NCI-H1436 treated with DMSO at 0.1 percent for 48 hours (cell line): Measurements from ENCODE around the gene DGKB.

ENCODE experiments used
- DNase-seq: peaks from one replicate; lab custom pipeline; 2025; lab: John Stamatoyannopoulos, UW

DGKB gene

GRCh38 chr7:14902589-14903067 lies at the start of gene DGKB:
TSS of gene DGKB (minus strand) at chr7:14902751.
- no peak for DNase-seq

DNA sequence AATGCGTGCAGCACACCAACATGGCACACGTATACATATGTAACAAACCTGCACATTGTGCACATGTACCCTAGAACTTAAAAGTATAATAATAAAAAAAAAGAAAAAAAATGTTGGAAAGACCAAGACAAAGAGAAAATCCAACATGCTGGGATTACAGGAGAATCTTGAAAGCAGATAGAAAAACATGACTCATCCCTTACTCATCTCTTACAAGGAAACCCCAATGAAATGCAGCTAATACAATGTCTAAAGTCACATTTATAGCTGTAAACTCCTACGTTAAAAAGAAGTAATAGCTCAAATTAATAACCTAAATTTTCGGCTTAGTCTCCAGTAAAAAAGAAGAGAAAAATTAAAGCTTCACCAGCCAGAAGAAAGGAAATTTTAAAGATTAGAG lies 47.5 kb upstream of the DGKB start:
- DNase-seq, result no peak

- no peak for DNase-seq
Observed at GRCh38 chr7:14938181-14938580, 35.6 kb upstream of the DGKB start.

DNA sequence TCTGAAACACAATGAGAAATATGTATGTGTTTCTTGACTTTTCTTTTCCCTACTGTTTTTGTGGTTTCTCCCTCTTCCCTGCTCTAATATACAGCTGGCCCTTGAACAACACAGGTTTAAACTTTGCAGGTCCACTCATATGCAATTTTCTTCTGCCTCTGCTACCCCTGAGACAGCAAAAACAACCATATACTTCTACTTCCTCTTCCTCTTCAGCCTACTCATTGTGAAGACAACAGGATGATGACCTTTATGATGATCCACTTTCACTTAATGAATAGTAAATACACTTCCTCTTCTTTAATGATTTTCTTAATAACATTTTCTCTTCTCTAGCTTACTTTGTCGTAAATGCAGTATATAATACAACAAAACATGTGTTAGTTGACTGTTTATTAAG lies 35.0 kb upstream of the DGKB start:
- no peak for DNase-seq

- no peak for DNase-seq
Observed at GRCh38 chr7:14936554-14936953, 34.0 kb upstream of the DGKB start.

GRCh38 chr7:14934839-14935238 lies 32.3 kb upstream of the DGKB start:
- peak; percentile 33 for DNase-seq

GRCh38 chr7:14931511-14932215 lies 29.1 kb upstream of the DGKB start:
- DNase-seq, result no peak

- no peak for DNase-seq
Observed at GRCh38 chr7:14924398-14924797, 21.8 kb upstream of the DGKB start.

DNA sequence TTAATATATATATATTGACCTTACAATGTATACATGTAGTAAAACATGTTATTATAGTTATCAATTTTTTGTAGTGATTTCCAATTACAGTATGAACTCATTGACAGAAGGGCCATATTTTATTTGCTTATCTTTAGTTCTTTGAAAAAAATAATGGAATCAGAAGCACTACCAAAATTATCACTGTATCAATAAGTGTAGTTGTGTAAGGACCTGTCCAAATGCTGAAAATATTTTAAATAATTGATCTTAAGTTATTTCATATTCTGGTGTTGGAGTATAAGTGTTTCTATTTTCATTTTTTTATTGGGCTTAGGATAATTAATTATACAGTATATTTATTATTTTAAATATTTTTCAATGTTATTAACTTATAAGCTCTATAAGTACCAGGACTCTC lies 8.5 kb upstream of the DGKB start:
- no peak for DNase-seq

- no peak for DNase-seq
Observed at GRCh38 chr7:14908697-14909096, 6.1 kb upstream of the DGKB start.

GRCh38 chr7:14905764-14906163 lies 3.2 kb upstream of the DGKB start:
- no peak for DNase-seq

GRCh38 chr7:14900051-14900450 lies 2.5 kb downstream of the DGKB start:
- no peak for DNase-seq

- no peak for DNase-seq
Observed at GRCh38 chr7:14899030-14899429, 3.5 kb downstream of the DGKB start.

GRCh38 chr7:14896461-14896860 lies 6.1 kb downstream of the DGKB start:
- no peak for DNase-seq

GRCh38 chr7:14894826-14895225 lies 7.7 kb downstream of the DGKB start:
- no peak for DNase-seq

GRCh38 chr7:14892961-14893360 lies 9.6 kb downstream of the DGKB start:
- no peak for DNase-seq

- no peak for DNase-seq
Observed at GRCh38 chr7:14891289-14891688, 11.3 kb downstream of the DGKB start.

DNA sequence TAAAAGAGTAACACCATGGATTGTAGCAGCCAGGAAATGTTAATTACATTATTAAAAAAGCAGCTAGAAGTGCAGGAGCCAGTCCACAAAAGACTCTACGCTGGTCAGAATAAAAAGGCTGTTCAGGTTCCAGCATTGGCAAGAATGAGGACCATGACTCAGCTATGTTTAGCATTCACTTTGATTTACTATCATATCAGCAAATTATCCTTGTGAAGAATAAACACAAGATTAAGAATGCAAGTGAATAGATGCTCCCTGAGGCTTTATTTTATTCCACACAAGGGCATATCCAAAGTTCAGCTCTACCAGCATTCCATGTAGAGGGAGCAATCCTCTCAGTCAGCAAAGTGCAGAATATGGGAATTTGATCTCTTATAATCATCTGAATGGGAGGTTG lies 13.6 kb downstream of the DGKB start:
- no peak for DNase-seq

DNA sequence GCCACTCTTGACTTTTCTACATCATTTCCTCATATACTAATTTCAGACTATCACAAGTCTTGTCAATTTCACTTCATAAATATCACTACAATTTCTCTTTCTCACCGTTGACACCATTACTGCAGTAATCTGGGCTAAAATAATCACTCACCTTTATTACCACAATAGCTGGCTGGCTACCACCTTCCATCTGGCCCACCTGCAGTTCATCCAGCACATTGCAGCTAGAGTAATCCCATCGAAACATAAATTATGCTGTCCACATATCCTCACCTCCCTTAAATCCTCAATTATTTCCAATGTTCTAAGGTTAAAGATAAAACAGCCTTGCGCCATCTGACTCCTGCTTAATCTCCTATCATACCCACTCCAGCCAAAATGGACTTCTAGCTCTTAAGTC lies 16.0 kb downstream of the DGKB start:
- no peak for DNase-seq

- no peak for DNase-seq
Observed at GRCh38 chr7:14875941-14876587, 26.5 kb downstream of the DGKB start.

- no peak for DNase-seq
Observed at GRCh38 chr7:14871880-14872279, 30.7 kb downstream of the DGKB start.

GRCh38 chr7:14870394-14870793 lies 32.2 kb downstream of the DGKB start:
- DNase-seq, result no peak

GRCh38 chr7:14868937-14869336 lies 33.6 kb downstream of the DGKB start:
- no peak for DNase-seq

DNA sequence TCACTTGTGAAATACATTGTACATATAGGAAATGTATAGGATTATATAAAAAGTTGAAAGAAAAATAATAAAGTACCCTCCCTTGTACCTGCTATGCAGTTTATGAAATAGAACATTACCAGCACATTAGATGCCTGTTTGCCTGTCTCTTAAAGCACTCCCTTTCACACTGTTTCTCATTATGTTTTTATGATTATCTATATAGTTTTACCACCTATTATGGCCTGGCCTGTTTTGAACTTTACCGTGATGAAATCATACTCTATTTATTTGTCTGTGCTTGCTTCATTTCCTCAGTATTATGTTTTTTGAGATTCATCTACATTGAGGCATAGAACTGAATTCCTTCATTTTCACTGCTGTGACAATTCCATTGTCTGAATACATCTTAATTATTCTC lies 41.1 kb downstream of the DGKB start:
- DNase-seq, result no peak
